NCI-H187 (cell line): Measurements from ENCODE around the gene BACH2.
A peak's percentile ranks its signal among the peaks of the same experiment; 100 is the strongest.

ENCODE experiments used
- DNase-seq, 2 experiments: peaks; one replicate each; lab custom pipeline; 2025; lab: John Stamatoyannopoulos, UW

Gene BACH2

DNA sequence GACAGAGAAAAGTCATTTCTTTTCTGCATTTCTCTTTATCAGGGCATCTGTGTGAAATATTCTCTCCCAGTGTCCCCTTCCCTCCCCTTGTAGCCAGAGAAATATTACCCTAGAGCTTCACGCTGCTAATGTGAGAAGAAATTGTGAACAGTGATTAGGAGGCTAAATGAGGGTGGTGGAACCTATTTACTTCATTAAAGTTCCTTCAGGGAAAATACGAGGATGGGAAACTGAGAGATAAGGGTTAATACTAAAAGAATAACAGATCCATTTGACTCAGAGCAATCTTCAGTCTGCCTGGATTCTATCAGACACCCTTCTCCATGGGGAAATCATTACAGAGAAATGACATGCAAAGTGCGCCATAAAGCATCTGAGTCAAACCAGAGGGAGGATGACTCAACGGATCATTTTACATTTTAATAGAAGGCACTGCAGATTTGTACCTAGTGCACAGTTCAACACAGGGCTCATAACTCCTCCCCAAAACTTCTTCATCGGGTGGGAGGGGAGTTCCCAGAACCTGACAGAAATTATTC is 271.1 kb downstream of the BACH2 start:
- no peak for DNase-seq

DNA sequence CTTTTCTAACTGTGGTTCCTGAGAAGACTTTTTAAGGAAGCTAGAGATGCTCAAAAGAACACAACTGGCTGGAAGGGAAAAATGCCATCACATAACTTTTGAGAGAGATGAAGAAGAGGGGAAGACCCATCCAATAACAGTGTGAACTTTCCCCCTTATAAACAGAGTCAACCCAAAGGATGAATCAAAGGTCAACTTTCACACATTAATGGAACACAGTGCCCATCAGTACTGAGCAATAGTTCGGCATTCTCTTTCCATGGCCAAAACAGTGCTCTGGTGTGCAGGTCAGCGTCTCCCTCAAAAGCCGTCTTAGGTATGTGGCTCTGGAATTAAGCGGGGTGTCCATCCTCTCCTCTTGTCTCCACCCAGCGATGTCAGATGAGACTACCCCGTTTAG is 272.0 kb downstream of the BACH2 start:
- no peak for DNase-seq

DNA sequence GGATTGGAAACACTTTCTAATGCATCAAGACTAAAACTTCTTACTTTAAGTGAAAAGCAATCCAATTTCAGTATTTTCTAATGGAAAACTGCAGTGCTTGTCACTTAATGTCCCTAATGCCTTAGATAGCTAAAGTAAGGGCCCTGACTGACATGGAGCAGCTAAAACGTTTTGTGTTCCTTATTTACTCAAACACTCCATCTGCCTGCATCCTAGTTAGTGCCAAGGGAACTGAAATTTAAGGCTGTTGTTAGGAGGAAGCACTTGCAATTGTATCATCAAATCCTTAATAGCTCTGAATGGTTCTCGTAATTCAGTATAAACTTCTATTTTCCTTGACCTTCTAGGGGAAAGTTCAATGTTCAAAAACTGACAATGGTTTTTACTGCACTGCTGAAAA is 274.9 kb downstream of the BACH2 start:
- no peak for DNase-seq

DNA sequence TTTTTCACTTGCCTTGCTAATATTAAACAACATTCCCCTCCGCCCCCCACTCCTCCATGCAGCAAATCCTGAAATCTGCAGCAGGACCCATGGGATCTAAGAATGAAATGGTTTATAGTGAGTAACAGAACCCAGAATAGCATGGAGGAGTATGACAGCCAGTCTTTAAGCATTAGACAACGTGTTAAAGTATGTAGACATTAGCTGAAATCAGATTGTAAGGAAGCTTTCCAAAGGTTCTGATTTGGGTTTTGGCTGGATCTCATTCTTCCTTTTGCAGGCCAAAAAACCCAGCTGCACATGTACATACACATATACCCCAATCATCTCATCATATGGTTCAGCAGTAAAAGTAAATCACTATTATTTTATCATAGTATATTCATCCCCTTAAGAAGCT is 275.9 kb downstream of the BACH2 start:
- no peak for DNase-seq

DNA sequence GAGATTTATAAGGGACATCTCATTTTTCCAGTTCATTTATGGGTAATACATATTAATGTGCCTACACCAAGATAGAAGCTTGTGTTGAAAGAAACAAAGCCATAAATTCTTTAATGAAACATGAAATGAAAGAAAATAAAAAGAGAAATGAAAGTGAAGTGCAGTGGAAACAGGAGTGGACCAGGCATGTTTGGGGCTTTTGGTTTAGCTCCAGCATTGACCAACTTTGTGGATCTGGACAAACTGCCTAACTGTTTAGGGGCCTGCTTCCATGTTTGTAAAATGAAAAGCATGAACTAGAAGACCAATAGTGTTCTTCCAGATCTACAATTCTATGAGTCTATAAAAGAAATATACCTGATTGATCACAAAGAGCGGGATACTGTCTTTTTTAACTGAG is 277.4 kb downstream of the BACH2 start:
- DNase-seq = no peak

DNA sequence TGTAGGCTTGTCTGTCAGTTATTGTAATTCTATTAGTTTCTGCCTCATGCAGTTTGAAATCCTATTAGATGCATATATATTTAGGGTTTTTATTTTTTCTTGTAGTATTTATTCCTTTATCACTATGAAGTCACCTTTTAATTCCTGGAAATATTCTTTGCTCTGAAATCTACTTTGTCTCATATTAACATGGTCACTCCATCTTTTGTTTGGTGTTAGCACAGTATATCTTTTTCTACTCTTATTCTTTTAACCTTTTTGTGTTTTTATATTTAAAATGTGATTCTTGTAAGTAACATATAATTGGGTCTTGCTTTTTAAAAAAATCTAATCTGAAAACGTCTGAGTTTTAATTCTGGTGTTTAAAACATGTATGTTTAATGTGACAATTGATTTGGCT is 280.8 kb downstream of the BACH2 start:
- DNase-seq = no peak

DNA sequence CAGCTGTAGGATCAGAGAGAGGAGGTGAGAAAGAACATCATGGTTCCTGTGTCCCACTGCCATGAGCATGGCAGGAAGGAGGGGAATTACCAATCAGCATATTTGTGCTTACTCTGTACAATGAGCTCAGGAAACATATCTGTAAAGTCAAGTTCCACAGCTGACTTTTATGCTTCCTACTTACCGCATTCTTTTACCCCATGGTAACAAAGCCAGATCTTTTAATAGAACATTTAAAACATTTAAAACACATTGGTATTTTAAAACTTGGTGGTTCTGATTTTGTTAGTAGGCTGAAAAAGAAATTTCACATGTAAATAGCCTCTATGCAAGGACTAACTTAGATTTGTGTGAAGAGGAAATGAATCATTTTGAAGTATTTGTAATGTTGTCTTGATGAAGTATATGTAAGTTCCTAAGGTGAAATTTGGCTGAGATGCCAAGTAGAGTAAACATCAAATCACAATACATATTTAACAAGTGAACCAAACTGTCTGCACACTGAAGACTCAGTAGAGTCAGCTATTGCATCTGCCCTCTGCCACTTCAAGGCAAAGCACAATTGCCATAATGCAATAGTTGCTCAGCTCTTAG is 287.6 kb downstream of the BACH2 start:
- DNase-seq = no peak

DNA sequence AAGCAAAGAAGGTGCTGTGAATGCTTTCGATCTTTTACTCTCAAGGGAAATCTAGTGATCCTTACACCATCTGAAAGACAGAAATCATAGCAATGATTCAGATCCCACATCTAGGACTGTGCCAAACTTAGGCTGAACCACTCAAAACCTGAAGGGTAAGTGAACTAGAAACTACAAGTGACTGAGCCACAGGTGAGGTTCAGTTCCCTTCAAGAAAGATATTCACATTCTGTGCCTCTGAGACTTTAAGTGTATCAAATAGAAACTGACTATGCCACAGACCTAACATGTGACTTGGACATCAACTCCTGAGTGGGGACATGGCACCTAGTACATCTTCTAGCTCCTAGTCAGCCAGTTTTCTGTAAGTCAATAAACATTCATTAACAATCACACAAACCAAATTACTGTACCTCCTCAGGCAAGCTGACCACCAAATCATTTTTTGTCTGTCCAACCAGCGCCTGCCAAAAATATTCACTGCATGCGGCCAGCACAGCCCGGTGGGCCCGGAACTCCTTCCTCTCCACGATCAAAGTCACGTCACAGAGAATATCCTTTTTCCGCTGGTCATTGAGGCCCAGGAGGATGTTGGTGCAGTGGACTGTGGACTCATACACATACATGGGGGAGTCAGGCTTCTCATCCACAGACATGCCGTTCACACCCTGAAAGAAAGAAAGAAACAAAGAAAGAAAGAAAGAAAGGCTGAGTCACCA is 288.3 kb downstream of the BACH2 start:
- DNase-seq = no peak

DNA sequence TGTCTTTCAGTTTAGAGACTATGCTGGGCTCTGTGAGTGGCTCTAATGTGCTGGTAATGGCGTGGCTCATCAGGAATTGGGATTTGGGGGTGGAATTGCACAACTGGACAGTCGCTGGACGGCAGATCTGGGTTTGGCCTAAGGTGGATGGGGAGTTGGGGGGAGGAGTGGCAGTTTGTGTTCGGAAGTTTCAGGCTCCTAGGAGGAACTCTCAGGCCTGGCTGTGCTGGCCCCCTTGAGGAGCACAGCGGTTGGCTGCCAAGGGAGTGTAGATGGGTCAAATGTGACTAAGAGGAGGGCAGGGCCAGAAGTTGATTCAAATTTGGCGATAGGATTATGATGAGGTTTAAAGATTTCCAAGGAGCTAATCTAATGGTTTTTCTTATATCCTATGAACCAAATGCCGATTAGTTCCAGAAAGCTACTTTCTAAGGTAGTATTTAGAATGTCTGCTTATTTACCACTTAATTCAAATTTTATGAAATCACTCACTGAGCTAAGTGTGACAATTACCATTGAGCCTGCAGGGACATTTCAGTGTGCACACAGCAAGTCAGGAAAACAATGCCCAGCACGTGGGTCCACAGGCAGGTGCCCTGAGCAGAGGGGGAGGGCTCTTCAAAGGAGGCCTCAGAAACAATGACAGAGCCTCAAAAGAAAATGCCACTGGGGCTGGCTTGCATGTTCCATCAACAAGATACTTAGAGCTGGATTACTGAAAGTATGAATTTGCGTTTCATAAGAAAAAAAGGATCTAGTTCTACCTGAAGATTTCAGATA is 291.4 kb downstream of the BACH2 start:
- no peak for DNase-seq

DNA sequence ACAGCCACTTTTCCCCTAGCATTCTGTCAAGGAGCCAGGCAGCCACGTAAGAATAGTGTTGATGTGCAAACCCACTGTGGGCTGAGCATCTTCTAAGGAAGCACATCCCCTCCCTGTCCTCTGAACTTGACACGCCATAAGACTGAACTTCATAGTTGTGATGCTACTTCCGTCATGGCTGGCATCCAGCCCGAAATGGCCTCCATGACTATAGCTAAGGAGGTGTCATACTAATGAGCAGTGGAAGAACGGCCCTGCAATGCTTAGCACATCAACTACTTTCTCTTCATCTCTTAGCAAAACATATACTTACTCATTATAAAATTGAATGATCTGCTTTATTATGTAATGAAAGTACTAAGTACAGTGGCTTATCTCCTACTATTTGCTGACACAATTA is 292.1 kb downstream of the BACH2 start:
- no peak for DNase-seq

DNA sequence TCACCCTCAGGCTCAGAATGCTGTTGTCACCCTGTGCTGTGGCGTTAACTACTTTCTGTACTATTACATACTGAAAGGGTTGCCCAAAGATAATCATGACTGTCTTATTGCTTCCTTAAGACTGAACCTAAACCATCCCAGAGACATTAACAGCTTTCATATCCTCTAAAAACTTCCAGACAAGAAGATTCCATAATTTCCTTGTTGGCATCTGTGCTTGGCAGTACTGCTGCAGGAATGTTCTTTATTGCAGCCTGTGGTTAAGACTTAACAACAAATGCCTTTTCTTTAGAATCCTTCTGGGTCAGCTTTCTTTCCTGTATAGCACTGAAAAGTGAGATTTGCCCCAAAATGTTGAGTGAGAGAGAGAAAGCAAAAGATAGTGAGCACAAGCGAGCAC is 292.7 kb downstream of the BACH2 start:
- no peak for DNase-seq

DNA sequence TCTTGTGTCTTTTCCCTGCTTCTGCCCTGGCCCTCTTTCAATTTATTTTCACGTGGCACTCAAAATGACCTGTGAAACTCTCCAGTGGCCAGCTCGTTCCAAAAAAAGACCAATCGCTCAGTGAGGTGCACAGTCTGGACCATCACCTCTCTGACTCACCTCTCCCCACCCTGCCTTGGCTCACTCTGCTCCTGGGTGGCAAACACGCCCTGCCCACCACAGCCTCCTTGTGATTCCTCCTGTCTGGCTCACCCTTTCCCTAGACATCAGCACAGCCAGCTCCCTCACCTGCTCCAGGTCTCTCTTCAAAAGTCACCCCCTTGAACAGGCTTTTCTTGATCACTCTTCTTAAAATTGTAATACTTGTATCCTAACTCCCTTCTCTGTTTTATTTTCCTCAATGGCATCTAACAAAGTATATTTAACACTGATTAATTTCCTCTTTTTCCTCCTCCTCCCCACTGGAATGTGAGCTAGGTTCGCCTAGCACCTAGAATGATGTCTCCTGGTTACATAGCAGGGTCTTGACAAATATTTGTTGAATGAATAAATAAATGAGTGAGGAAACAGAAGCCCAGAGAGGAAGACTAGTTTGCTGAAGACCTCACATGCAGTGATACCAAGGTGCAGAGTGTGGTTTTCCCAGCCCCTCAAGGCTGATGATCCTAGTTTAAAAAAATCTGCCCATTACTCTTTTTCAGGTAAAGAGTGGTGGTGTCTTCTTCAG is 293.4 kb downstream of the BACH2 start:
- no peak for DNase-seq

DNA sequence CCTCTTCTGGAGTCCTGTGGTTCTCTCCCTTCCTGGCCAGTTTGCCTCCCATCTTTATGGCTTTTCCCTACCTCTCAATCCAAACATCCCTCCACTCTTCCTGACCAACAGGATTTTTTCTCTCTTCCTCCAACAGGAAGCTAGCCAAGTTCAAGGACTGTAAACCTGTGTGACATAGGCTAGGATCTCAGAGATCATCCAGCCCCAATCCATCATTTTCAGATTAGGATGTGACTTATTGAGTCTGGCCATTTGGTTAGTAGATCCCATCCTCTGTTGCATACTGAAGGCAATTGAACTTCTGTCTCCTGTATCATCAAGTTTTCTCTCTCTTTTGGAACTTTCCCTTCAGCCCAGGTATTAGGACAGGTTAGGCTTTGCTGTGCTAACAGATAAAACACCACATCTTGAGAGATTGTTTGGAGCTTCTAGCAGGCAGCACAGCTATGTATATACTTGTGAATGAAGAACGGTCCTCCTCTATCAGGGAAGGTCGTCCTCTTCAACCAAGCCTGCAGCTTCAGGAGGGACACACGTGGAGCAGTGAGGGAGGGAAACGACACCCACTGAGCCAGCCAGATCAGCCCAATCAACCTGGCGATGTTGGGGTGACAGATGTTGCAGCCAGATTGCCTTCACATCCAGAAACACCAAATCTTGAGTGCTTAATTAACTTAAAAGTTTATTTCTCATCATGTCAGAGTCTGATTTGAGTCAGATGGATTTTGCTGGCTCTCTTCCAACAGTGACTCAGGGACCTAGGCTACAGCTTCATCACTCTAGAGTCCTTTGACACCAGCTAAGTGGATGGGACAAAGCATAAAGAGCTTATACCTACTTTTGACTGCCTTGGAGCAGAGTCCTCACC is 295.5 kb downstream of the BACH2 start:
- DNase-seq = no peak

DNA sequence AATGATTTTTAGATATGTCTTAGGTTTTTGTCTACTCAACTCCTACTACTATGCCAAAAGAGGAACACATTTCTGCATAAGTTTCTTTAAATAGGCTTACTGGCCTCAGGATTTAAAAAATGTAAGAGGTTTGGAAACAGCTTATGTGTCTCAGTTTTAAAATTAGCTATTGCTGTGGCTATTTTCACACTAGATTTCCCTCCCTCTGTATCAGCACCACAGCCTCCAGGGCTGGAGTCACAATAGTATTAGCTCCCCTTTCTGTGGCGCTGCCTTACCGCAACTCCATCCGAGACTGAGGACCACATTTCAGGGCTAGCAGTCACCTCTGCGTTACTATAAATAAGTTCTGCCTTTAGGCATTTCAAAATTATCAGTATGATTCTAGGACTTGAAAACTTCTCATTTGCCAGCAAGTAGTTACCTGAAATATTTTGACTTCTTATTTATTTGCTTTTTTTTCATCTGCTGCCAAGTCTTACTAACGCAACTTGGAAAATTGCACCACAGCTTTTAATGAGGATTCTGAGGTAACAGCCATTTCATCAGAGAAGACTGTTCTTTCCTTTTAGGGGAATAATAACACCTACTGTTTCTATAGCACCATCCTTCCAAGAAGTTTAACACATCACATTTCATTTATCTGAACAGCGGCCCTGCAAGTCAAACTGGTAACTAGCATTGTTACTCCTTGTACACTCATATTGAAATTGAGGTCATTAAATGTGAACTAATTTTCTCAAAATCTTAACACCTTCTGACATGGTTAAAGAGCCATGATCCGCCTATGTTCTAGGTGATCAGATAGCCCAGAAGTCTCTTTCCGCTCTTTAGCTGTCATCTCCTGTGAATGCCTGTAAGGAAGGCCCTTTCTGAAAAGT is 296.5 kb downstream of the BACH2 start:
- no peak for DNase-seq

DNA sequence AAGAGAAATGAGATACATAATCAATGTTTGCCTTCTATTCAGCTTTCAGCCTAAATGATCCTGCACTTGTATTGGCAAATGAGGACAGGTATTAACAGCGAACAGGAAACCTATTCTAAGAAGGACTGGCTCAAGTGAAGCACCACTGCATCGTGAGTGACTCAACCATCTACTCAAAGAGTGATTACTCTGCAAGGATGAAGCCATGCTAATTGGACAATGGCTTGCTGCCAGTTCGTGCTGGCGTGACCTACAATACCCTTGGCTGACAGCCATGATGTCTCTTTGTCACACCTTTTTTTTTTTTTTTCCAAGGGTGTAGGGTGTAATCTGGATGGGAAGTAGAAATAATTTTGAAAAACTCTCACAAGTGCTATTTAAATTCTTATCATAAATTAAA is 297.5 kb downstream of the BACH2 start:
- DNase-seq = peak; percentile 55 to 83

DNA sequence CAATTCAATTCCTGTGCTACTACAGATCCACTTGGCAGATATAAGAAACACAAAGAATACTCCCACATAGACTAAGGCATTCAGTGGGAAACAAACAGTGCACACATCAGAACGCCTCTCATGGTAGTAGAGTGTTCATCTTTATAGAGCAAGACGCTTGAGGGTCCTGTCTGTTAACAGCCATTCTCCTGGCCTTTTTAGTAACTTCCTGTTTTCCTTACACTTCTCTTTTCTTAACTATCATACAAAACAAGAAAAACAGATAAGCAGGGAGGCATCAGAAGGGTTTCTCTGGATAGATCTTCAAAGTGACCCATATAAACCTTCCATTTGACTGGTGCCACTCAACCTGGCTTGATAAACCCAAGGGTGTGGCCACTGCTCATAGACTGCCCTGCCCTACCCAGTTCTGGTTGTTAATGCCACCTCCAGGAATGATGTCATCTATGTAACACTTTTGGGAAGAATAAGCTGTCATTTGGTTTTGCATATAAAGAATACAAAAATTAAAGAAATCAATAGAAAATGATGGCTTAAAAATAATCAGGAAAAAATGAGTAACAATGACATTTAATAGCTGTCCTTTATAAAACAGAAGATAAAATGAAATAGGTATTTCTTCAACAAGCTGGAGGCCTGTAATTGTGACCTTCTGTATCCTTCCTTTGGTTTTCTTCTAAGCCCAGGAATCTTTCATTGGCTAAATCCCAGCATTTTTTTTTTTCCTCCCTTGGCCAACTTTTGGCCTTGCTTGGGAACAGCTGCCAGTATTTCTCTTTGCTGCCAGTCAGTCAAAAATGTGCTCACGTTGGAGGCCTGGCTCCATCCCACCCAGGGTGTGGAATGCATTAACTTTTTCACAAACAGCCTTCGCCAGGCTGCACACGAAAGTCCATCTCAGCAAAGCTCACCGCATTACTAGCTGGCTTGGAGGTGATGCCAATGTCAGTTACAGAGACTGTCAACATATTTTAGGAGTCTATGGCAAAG is 298.9 kb downstream of the BACH2 start:
- DNase-seq = no peak

DNA sequence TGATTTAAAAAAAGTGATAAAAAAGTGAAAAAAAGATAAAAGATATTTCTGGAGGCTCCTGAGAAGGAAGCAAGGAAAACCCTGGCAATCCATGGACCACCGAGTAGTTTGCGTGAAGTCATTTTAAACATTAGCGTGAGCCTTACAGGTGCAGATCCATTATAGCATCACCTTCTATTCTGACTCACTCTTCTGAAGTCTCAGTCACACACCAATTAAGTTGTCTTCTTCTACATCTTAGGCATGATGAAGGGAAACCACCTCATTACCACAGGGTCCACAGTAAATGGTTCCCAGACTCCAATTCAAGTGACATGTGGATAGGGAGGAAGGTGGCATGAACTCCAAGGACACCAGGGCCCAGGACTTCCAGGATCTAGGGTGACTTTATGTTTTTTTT is 303.2 kb downstream of the BACH2 start:
- DNase-seq = no peak

DNA sequence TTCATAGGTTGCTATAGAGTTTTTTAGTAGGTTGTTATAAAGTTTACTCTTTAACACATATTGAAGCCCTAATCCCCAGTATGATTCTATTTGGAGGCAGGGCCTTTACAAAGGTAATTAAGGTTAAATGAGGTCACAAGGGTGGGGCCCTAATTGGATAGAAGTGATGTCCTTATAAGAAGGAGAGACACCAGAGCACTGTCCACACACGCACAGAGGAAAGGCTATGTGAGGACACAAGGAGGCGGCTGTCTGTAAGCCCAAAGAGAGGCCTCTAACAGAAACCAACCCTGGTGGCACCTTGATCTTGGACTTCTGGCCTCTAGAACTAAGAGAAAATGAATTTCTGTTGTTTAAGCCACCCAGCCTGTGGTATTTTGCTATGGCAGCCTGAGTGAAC is 303.8 kb downstream of the BACH2 start:
- DNase-seq = no peak

DNA sequence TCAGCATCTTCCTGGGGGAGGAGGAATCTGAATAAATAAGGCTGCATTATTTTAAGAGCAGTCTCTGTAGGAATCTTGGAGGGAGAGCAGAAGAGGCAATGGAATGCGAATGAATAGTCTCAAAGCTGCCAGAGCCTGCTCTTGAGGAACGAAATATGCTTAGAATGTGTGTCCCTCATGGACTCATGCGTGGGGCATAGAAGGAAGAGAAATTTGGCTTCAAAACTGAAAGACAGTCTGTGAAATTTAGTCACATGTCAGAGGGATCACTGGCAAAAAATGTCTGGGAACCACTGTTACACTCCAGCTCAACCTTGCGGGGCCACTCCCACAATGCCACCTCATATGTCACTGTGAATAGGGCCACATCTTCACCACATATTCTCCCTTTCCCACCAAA is 306.9 kb downstream of the BACH2 start:
- no peak for DNase-seq
